Upper lobe of right lung (tissue), 1 donor: ENCODE results near the gene DGKI. TPM values are rescaled to one million over a fixed set of nuclear protein-coding genes. Genes with fewer than 3 reads are reported as not detected.
A peak's percentile ranks its signal among the peaks of the same experiment; 100 is the strongest.

Experiments used
- ATAC-seq: fragments of 200-7000 bp; cut with Tn5 transposase; one replicate; pipeline ENCODE4 v1.9.1; 2020; ENCODE audit warnings: mild to moderate bottlenecking, moderate library complexity
- DNase-seq: peaks from one replicate; pipeline ENCODE4 v3.0.0-alpha.2; 2020
- H3K27ac ChIP-seq: fragments of 200-600 bp; one replicate; pipeline ENCODE4 v1.8.0; 2022
- H3K27me3 ChIP-seq: fragments of 200-600 bp; one replicate; pipeline ENCODE4 v1.8.0; 2022; ENCODE audit warnings: mild to moderate bottlenecking
- H3K36me3 ChIP-seq: fragments of 200-600 bp; one replicate; pipeline ENCODE4 v1.8.0; 2022
- H3K4me1 ChIP-seq: fragments of 200-600 bp; one replicate; pipeline ENCODE4 v1.8.0; 2022
- H3K4me3 ChIP-seq: fragments of 200-600 bp; one replicate; pipeline ENCODE4 v1.8.0; 2022; ENCODE audit warnings: mild to moderate bottlenecking
- H3K9me3 ChIP-seq: fragments of 200-600 bp; one replicate; pipeline ENCODE4 v1.8.0; 2022
- CTCF ChIP-seq: fragments of 200-600 bp; IDR thresholded peaks from one replicate; pipeline ENCODE4 v1.8.0; 2022; ENCODE audit warnings: antibody characterized with exemption
- intact Hi-C: fragments of 100-400 bp; cut with DNase I; formaldehyde crosslinking; loops from one replicate; pipeline ENCODE4 v1.11.0; 2022
- total RNA-seq: library from RNA; stranded (reverse); fragmentation: NEBNext Ultra II Directional; extraction: Animal tissue kit (Norgen Biotek cat#: 25700); gene quantifications from one replicate; pipeline ENCODE4 v1.2.1, GENCODE V29; 2021
- donor health status: DM: no; HTN: yes; CAD: no; lungs with severe emphysema.

Gene DGKI
- total RNA-seq, 1 donor from 2014 or later = 0.67 TPM

- TF ChIP-seq CTCF = no peak
- Histone ChIP-seq H3K9me3 (no peaks in the 10 kb centered on the region), H3K36me3 (no peaks in the 10 kb centered on the region), H3K27ac (no peak overlapping the region), H3K4me3 (no peak overlapping the region), H3K27me3 (peaks cover 13% of the 10 kb centered on the region), H3K4me1 (no peaks in the 10 kb centered on the region)
- DNase-seq = no peak
- ATAC-seq = no peak
- intact Hi-C loops = no loop called here
These were observed 500.9 kb downstream of the DGKI start for GRCh38 chr7:137345799-137346449.

GRCh38 chr7:137343281-137343841 lies 503.4 kb downstream of the DGKI start, which contains the start of gene PTN:
Gene PTN, minus strand, starts transcription at chr7:137343733. Its CDS starts 88,760 bp downstream, at chr7:137254973.
- H3K36me3 ChIP-seq = no peaks in the 10 kb centered on the region
- peaks cover 13% of the 10 kb centered on the region for H3K27me3 ChIP-seq
- H3K9me3 ChIP-seq = no peaks in the 10 kb centered on the region
- intact Hi-C loops = no loop called here
- no peak within 1 kb of the TSS for H3K27ac ChIP-seq
- no peak for TF ChIP-seq CTCF
- H3K4me1 ChIP-seq = no peaks in the 10 kb centered on the region
- ATAC-seq = peak; percentile 74
- H3K4me3 ChIP-seq = peak within 1 kb of the TSS; percentile 32
- DNase-seq = no peak

- no peaks in the 10 kb centered on the region for H3K9me3 ChIP-seq
- H3K4me3 ChIP-seq = peak overlapping the region; percentile 32
- H3K36me3 ChIP-seq = no peaks in the 10 kb centered on the region
- intact Hi-C loops = no loop called here
- no peak for TF ChIP-seq CTCF
- no peaks in the 10 kb centered on the region for H3K4me1 ChIP-seq
- H3K27ac ChIP-seq = no peak overlapping the region
- DNase-seq (no peak), ATAC-seq (no peak)
- peaks cover 13% of the 10 kb centered on the region for H3K27me3 ChIP-seq
These were observed 503.9 kb downstream of the DGKI start for GRCh38 chr7:137342828-137343261.

- intact Hi-C loops = no loop called here
- no peak for ATAC-seq
- TF ChIP-seq CTCF = no peak
- DNase-seq = no peak
- Histone ChIP-seq H3K4me3 (no peak overlapping the region), H3K27ac (no peak overlapping the region), H3K9me3 (no peaks in the 10 kb centered on the region), H3K27me3 (peaks cover 13% of the 10 kb centered on the region), H3K4me1 (no peaks in the 10 kb centered on the region), H3K36me3 (no peaks in the 10 kb centered on the region)
These were observed 504.5 kb downstream of the DGKI start for GRCh38 chr7:137342265-137342664.

- Histone ChIP-seq H3K27ac (no peak overlapping the region), H3K4me3 (no peak overlapping the region), H3K4me1 (no peaks in the 10 kb centered on the region), H3K36me3 (no peaks in the 10 kb centered on the region), H3K27me3 (no peaks in the 10 kb centered on the region), H3K9me3 (no peaks in the 10 kb centered on the region)
- TF ChIP-seq CTCF = no peak
- ATAC-seq = no peak
- no peak for DNase-seq
- intact Hi-C loops = no loop called here
These were observed 508.9 kb downstream of the DGKI start for GRCh38 chr7:137337902-137338301.
